H1 (cell line): ENCODE results near the gene GLTP. TPM values are rescaled to one million over a fixed set of nuclear protein-coding genes. Genes with fewer than 3 reads are reported as not detected.

Experiments
- CTCF ChIA-PET: fragments of 300-600 bp; sonication (Branson Sonifier 250); formaldehyde crosslinking; loops from one replicate; lab custom pipeline; 2021; ENCODE audit not compliant: partially characterized antibody; lab: Charles Lee
- POLR2A ChIA-PET: fragments of 300-600 bp; sonication (Branson Sonifier 250); formaldehyde crosslinking; loops from one replicate; lab custom pipeline; 2021; ENCODE audit warnings: inconsistent platforms; ENCODE audit not compliant: partially characterized antibody; lab: Charles Lee
- DNase-seq, 2 experiments: peaks; one replicate each; pipeline versions ENCODE4 v3.0.0 to v3.0.0-alpha.2; 2010 to 2022; ENCODE audit warnings: low spot score in 2 of 2, low read depth in 1 of 2, mixed read lengths in 1 of 2
- FAIRE-seq: peaks from 2 replicates; lab custom pipeline; 2011; peaks lifted over from hg19 to GRCh38; lab: Jason Lieb, UNC
- H2AFZ ChIP-seq: 2 replicates; pipeline ENCODE4 v1.8.1; 2012; ENCODE audit warnings: low read length, inconsistent platforms
- H2AK5ac ChIP-seq: 2 replicates; pipeline ENCODE4 v1.6.1; 2013; ENCODE audit warnings: low read depth, low read length
- H2BK120ac ChIP-seq: replicated peaks from 2 replicates; pipeline ENCODE3; 2013; ENCODE audit warnings: low read depth, low read length, inconsistent platforms
- H2BK12ac ChIP-seq: 2 replicates; pipeline ENCODE4 v1.6.1; 2013; ENCODE audit warnings: low read depth, low read length
- H2BK15ac ChIP-seq: 2 replicates; pipeline ENCODE4 v1.6.1; 2013; ENCODE audit warnings: low read length
- H2BK20ac ChIP-seq: 2 replicates; pipeline ENCODE4 v1.6.1; 2013; ENCODE audit warnings: low read length
- H2BK5ac ChIP-seq: 2 replicates; pipeline ENCODE4 v1.6.1; 2013; ENCODE audit warnings: low read depth, low read length
- H3K14ac ChIP-seq: 2 replicates; pipeline ENCODE4 v1.6.1; 2013; ENCODE audit warnings: inconsistent platforms; ENCODE audit not compliant: insufficient read length
- H3K18ac ChIP-seq: 2 replicates; pipeline ENCODE4 v1.6.1; 2013; ENCODE audit warnings: low read length; ENCODE audit errors: extremely low read depth
- H3K23ac ChIP-seq: 2 replicates; pipeline ENCODE4 v1.6.1; 2013; ENCODE audit warnings: inconsistent platforms; ENCODE audit not compliant: insufficient read length
- H3K23me2 ChIP-seq: 2 replicates; pipeline ENCODE4 v1.6.1; 2013; ENCODE audit warnings: low read depth, low read length
- H3K27ac ChIP-seq: 2 replicates; pipeline ENCODE4 v1.6.1; 2011; ENCODE audit warnings: low read depth, low read length, inconsistent platforms
- H3K27me3 ChIP-seq, 4 experiments: replicated peaks in 1 of 4; 1 replicate in 1 of 4; 2 replicates in 3 of 4; pipeline versions ENCODE4 v1.6.1 to v1.8.1; 2011 to 2013; ENCODE audit warnings: low read length in 3 of 4, mild to moderate bottlenecking in 3 of 4, inconsistent platforms in 2 of 4, mixed read lengths in 2 of 4, moderate library complexity in 1 of 4; ENCODE audit not compliant: control insufficient read depth in 3 of 4, insufficient read depth in 3 of 4; ENCODE audit errors: extremely low read depth in 1 of 4
- H3K36me3 ChIP-seq, 4 experiments: 2 replicates each; pipeline versions ENCODE4 v1.6.1 to v1.8.1; 2011 to 2013; ENCODE audit warnings: mild to moderate bottlenecking in 4 of 4, low read length in 3 of 4, moderate library complexity in 2 of 4, control low read depth in 1 of 4, inconsistent platforms in 1 of 4; ENCODE audit not compliant: insufficient read depth in 4 of 4, control insufficient read depth in 2 of 4
- H3K4ac ChIP-seq: replicated peaks from 2 replicates; pipeline ENCODE3; 2013; ENCODE audit warnings: low read length, low read depth, mixed read lengths, inconsistent platforms; ENCODE audit not compliant: insufficient read length
- H3K4me1 ChIP-seq, 4 experiments: replicated peaks in 1 of 4; 1 replicate in 1 of 4; 2 replicates in 3 of 4; pipeline versions ENCODE4 v1.6.1 to v1.8.1; 2011 to 2013; ENCODE audit warnings: low read length in 3 of 4, inconsistent platforms in 2 of 4, mixed read lengths in 1 of 4; ENCODE audit not compliant: insufficient read depth in 4 of 4, control insufficient read depth in 3 of 4
- H3K4me2 ChIP-seq, 2 experiments: 2 replicates each; pipeline versions ENCODE4 v1.6.1 to v1.8.1; 2011 to 2013; ENCODE audit warnings: low read depth in 2 of 2, low read length in 2 of 2, control low read depth in 1 of 2, inconsistent platforms in 1 of 2, mild to moderate bottlenecking in 1 of 2; ENCODE audit not compliant: insufficient read depth in 1 of 2
- H3K4me3 ChIP-seq, 4 experiments: fragments of 200-600, 300-600 bp in 1 of 4; sonication (generic), shearing (Covaris generic), sonication (Bioruptor Twin) in 1 of 4; 2 replicates each; pipeline versions ENCODE4 v1.5.1 to v1.8.1; 2011 to 2016; ENCODE audit warnings: low read length in 4 of 4, low read depth in 3 of 4, control low read depth in 2 of 4, inconsistent platforms in 2 of 4, mild to moderate bottlenecking in 2 of 4, mixed read lengths in 1 of 4, moderate library complexity in 1 of 4; ENCODE audit not compliant: insufficient read depth in 2 of 4; ENCODE audit errors: extremely low read depth in 1 of 4
- H3K56ac ChIP-seq: replicated peaks from 2 replicates; pipeline ENCODE3; 2013; ENCODE audit warnings: low read depth, mild to moderate bottlenecking, mixed read lengths, low read length, inconsistent platforms; ENCODE audit not compliant: insufficient read length
- H3K79me1 ChIP-seq: 2 replicates; pipeline ENCODE4 v1.6.1; 2013; ENCODE audit warnings: low read depth, low read length, control low read depth
- H3K79me2 ChIP-seq, 2 experiments: 2 replicates each; pipeline versions ENCODE4 v1.6.1 to v1.8.1; 2012 to 2013; ENCODE audit warnings: low read length in 2 of 2, mild to moderate bottlenecking in 2 of 2, inconsistent platforms in 1 of 2; ENCODE audit not compliant: insufficient read depth in 2 of 2, control insufficient read depth in 1 of 2
- H3K9ac ChIP-seq, 4 experiments: replicated peaks in 1 of 4; 1 replicate in 1 of 4; 2 replicates in 3 of 4; pipeline versions ENCODE4 v1.6.1 to v1.8.1; 2011 to 2013; ENCODE audit warnings: low read depth in 3 of 4, low read length in 3 of 4, control low read depth in 2 of 4, mild to moderate bottlenecking in 2 of 4, moderate library complexity in 2 of 4, inconsistent platforms in 1 of 4; ENCODE audit errors: extremely low read depth in 1 of 4
- H3K9me3 ChIP-seq, 2 experiments: 2 replicates each; pipeline versions ENCODE4 v1.6.1 to v1.8.1; 2012 to 2013; ENCODE audit warnings: mild to moderate bottlenecking in 2 of 2, moderate library complexity in 2 of 2, control low read depth in 1 of 2, inconsistent platforms in 1 of 2, low read depth in 1 of 2, low read length in 1 of 2, mixed read lengths in 1 of 2; ENCODE audit not compliant: insufficient read depth in 2 of 2
- H4K20me1 ChIP-seq, 2 experiments: replicated peaks in 1 of 2; 2 replicates each; pipeline versions ENCODE3 to v1.8.1; 2011 to 2013; ENCODE audit warnings: inconsistent platforms in 2 of 2, low read length in 2 of 2, mild to moderate bottlenecking in 1 of 2; ENCODE audit not compliant: insufficient read depth in 2 of 2, control insufficient read depth in 1 of 2
- H4K5ac ChIP-seq: 2 replicates; pipeline ENCODE4 v1.6.1; 2013; ENCODE audit warnings: low read length, low read depth, mixed read lengths, inconsistent platforms; ENCODE audit not compliant: insufficient read length
- H4K8ac ChIP-seq: 2 replicates; pipeline ENCODE4 v1.8.0; 2013; ENCODE audit warnings: mild to moderate bottlenecking, moderate library complexity, low read length, inconsistent platforms; ENCODE audit not compliant: insufficient read depth; ENCODE audit errors: extremely low read depth
- H4K91ac ChIP-seq: replicated peaks from 2 replicates; pipeline ENCODE3; 2013; ENCODE audit warnings: low read length, mixed read lengths, inconsistent platforms; ENCODE audit not compliant: insufficient read length
- CTBP2 ChIP-seq: IDR thresholded peaks from 2 replicates; pipeline ENCODE4 v1.7.0; 2011; ENCODE audit warnings: borderline replicate concordance, mild to moderate bottlenecking, moderate library complexity, mixed read lengths, low read length; ENCODE audit not compliant: insufficient read depth, insufficient read length
- GTF2F1 ChIP-seq: IDR thresholded peaks from 2 replicates; pipeline ENCODE4 v1.6.1; 2012; ENCODE audit warnings: low read depth, low read length, improper control_type of control experiment, borderline replicate concordance
- WGBS, 2 experiments: shearing (Covaris generic) in 1 of 2; methylation state at CpG; one replicate each; pipeline versions ENCODE4 v1.1.6 to v1.1.7; 2013 to 2015; ENCODE audit warnings: low lambda C conversion rate in 2 of 2, mixed read lengths in 2 of 2, inconsistent platforms in 1 of 2, low coverage in 1 of 2, missing lambda C conversion rate in 1 of 2; ENCODE audit not compliant: insufficient replicate concordance in 2 of 2, insufficient coverage in 1 of 2, insufficient read length in 1 of 2; ENCODE audit errors: extremely low coverage in 1 of 2, missing lambda C conversion rate in 1 of 2; 5-methylcytosine and 5-hydroxymethylcytosine counted together
- polyA plus RNA-seq, 7 experiments: library from polyadenylated mRNA; depleted of rRNA in 3 of 7; stranded (reverse) in 5 of 7; unstranded in 2 of 7; fragments of >200 nt in 5 of 7; fragments of 200-250 nt in 2 of 7; gene quantifications; 1 replicate in 5 of 7; 2 replicates in 1 of 7; 4 replicates in 1 of 7; pipeline versions ENCODE4 v1.2.1 to v1.2.3, GENCODE V29; 2011 to 2013; ENCODE audit warnings: missing spikeins in 2 of 7, mixed read lengths in 2 of 7
- total RNA-seq: library from RNA; stranded (reverse); fragmentation: NEBNext Ultra II Directional; extraction: Animal tissue kit (Norgen Biotek cat#: 25700); gene quantifications from 2 replicates; pipeline ENCODE4 v1.2.1, GENCODE V29; 2021

GLTP gene
- total and polyA plus RNA-seq, 2 of the 8 experiments (the other 6 are each of a cell fraction or from before 2014, with no cell fraction given), result 9.8 to 26.1 TPM

GRCh38 chr12:109827080-109827479 is 53.3 kb downstream of the GLTP start:
- H3K4me1 ChIP-seq, result peaks cover 0 to 11% (median 5%) of the 10 kb centered on the region in 4 experiments; a peak in 6 of 7 replicates
- no peak overlapping the region for H2AK5ac ChIP-seq
- H2BK20ac ChIP-seq, result no peak overlapping the region
- no peak overlapping the region for H3K56ac ChIP-seq
- no peaks in the 10 kb centered on the region for H3K27me3 ChIP-seq
- no peak overlapping the region for H2BK15ac ChIP-seq
- 87% methylated on average over 3 of the region's 3 CpGs; no CpG with 5 or more reads in 1 of the 2 experiments for WGBS, 2 experiments
- H4K20me1 ChIP-seq, result no peaks in the 10 kb centered on the region
- FAIRE-seq, result no peak
- no peaks in the 10 kb centered on the region for H3K36me3 ChIP-seq
- no peak overlapping the region for H2BK12ac ChIP-seq
- no peak overlapping the region for H3K27ac ChIP-seq
- no peak overlapping the region for H3K4me2 ChIP-seq
- no peak overlapping the region for H4K8ac ChIP-seq
- peaks cover 1% of the 10 kb centered on the region; the same call in 1 of the 2 replicates for H3K23me2 ChIP-seq
- H3K4ac ChIP-seq, result no peak overlapping the region
- no peak overlapping the region for H2BK5ac ChIP-seq
- TF ChIP-seq GTF2F1 (no peak), CTBP2 (no peak)
- TF ChIP-seq, all 59 proteins: peak for 0
- DNase-seq, result no peak
- Histone ChIP-seq H3K14ac (no peak overlapping the region), H3K9ac (no peak overlapping the region), H2BK120ac (no peak overlapping the region), H4K91ac (no peak overlapping the region), H4K5ac (no peak overlapping the region), H3K79me2 (no peaks in the 10 kb centered on the region), H3K79me1 (no peaks in the 10 kb centered on the region; the same call in 1 of the 2 replicates), H3K18ac (no peak overlapping the region), H3K9me3 (no peaks in the 10 kb centered on the region), H3K4me3 (no peak overlapping the region), H3K23ac (no peak overlapping the region), H2AFZ (no peak overlapping the region)
- ChIA-PET POLR2A (interaction anchor here (0.6 kb wide), 1 partner anchor 113 kb away, joined by 3 read pairs; no protein-coding TSS in a partner anchor), CTCF (interaction anchor here (0.9 to 3.5 kb wide), 2 partner anchors 18 to 22 kb away, joined by 8 to 15 read pairs; no protein-coding TSS in a partner anchor)
